Cardiac septum (tissue), 1 donor: ENCODE data around the gene PIAS1. TPM values are rescaled to one million over a fixed set of nuclear protein-coding genes. Genes with fewer than 3 reads are reported as not detected.
"Not testable (repeated sequence)": the region's sequence is repeated elsewhere in the genome, so short reads cannot be mapped to it uniquely, and the experiment has no call there.

ENCODE experiments used
- DNase-seq: peaks from one replicate; pipeline ENCODE4 v3.0.0-alpha.2; 2020; ENCODE audit warnings: low spot score
- intact Hi-C: fragments of 100-400 bp; cut with DNase I; formaldehyde crosslinking; loops from one replicate; pipeline ENCODE4 v1.14.0; 2022
- total RNA-seq: library from RNA; stranded (reverse); fragmentation: NEBNext Ultra II Directional; extraction: Animal tissue kit (Norgen Biotek cat#: 25700); gene quantifications from one replicate; pipeline ENCODE4 v1.2.1, GENCODE V29; 2021
- donor health status: DM: no; HTN: no; CAD: no.

The PIAS1 gene
- total RNA-seq, 1 donor from 2014 or later = 29.4 TPM

DNA sequence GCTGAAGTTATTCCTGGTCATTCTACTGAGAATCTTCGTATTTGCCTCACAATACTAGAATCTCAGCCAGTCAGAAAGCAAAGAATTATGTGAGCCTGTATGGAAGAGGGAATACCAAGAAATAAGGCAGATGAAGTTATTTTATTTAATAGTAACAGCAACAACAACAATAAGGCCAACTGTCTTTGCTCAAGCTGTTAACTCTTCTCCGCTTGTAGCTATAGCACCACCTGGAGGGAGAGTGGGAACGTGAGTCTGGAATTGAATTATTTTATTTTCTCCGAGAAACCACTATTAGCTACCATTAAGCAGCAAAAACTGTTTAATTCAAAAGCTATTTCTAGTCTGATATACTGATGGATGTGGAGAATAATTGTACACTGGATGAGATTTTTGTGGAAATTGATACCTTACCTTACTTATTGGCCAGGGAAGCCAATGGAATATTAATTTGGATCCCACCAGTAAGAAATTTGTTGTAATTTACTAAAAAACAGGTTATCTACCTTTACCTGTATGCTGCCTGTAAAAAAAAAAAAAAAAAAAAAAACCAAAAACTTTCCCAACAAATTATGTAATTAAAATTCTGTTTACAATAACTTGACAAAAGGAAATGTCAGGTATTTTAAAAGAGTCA lies 100.9 kb downstream of the PIAS1 start:
- intact Hi-C loops = loop anchor here (1.0 to 2.0 kb wide), 2 partner anchors 100 to 292 kb away; partner anchors contain the start of gene PIAS1
- no peak for DNase-seq

DNA sequence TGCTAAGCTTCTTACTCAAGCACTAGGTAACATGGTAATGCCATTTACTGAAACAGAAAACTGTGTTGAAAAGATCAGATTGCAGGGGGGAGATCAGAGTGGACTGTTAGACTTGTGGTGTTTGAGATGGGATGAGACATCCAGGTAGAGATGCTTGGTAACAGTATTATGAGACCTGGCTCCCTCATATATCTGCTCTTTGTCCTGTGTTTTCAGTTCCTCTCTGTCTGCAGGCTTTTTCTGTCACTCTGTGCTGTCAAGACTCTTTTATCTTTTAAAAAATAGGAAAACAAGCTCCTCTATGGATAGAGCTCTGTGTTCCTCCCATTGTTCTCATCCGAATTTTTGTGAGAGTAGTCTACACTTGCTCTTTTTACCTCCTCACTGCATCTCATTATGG lies 103.0 kb downstream of the PIAS1 start:
- no peak for DNase-seq
- intact Hi-C loops = no loop called here

DNA sequence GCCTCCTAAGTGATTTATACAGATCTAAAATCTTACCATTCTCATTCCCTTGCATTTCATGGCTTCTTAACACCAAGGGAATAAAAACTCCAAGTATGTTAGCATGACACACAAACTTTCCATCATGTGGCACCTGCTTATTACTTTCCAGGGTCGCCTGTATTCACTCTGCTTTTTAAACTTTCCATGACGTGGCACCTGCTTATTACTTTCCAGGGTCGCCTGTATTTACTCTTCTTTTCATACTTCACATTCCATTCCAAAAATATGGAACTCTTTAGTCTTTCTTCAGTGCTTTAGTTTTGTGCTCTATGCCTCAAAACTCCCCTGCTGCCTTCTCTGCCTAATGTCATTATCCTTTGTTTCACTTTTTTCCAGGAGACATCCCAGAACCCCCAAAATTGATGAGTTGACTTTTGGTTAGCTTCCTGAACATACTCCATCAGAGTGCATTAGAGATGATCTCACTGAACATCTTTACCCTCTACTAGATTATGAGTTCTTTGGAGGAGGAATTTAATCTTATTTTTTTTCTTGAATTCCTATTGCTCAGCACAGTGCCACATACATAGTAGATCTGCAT lies 104.0 kb downstream of the PIAS1 start:
- intact Hi-C loops = no loop called here
- DNase-seq = no peak

DNA sequence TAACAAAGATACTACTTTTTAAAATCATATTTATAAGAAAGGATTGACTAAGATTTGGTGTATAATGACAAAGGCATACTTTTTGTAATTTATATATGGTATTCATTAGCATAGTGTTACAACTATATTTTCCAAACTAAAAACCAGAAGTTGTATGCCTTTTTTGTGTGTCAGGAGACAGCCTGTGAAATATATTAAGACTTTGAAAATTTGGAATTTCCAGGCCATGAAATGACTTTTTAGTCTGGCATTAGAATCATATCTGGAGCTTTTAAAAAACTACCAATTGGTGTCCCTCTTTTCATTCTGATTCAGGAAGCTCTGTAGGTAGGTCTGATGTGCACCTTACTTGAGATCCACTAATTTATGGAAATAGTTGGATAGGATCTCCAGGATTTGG lies 109.1 kb downstream of the PIAS1 start:
- no peak for DNase-seq
- intact Hi-C loops = loop anchor here (5.0 to 10.0 kb wide), 2 partner anchors 44 to 708 kb away; partner anchors contain the start of gene CALML4

DNA sequence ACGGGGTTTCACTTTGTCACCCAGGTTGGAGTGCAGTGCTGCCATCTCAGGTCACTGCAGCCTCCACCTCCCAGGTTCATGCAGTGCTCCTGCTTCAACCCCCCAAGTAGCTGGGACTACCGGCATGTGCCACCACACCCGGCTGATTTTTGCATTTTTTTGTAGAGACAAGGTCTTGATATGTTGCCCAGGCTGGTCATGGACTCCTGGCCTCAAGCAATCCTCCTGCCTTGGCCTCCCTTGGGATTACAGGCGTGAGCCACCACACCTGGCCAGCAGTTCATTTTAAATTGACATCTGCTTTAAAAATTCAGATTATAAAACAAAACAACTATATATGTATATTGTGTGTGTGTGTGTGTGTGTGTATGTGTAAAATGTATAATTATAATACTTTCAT lies 112.7 kb downstream of the PIAS1 start:
- intact Hi-C loops = loop anchor here (10.0 kb wide), 1 partner anchor 712 kb away; no protein-coding TSS in a partner anchor
- no peak for DNase-seq

DNA sequence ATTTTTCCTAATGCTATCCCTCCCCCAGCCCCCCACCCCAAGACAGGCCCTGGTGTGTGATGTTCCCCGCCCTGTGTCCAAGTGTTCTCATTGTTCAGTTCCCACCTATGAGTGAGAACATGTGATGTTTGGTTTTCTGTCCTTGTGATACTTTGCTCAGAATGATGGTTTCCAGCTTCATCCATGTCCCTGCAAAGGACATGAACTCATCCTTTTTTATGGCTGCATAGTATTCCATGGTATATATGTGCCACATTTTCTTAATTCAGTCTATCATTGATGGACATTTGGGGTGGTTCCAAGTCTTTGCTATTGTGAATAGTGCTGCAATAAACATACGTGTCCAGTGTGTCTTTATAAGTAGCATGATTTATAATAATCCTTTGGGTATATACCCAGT lies 117.9 kb downstream of the PIAS1 start:
- intact Hi-C loops, DNase-seq: not testable (repeated sequence)

DNA sequence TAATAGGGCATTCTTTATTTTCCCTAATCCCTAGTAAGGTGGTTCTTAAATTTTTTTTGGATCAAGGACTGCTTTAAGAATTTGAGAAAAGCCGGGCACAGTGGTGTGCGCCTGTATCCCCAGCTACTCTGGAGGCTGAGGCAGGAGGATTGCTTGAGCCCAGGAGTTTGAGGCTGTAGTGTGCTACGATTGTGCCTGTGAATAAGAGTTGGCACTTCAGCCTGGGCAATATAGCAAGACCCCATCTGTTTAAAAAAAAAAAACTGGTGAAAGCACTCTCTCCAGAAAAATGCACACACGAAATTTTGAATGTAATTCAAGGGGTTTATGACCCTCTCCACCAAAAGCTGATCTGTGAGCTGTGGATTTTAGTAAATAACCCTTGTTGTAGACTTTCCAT lies 119.0 kb downstream of the PIAS1 start:
- no peak for DNase-seq

DNA sequence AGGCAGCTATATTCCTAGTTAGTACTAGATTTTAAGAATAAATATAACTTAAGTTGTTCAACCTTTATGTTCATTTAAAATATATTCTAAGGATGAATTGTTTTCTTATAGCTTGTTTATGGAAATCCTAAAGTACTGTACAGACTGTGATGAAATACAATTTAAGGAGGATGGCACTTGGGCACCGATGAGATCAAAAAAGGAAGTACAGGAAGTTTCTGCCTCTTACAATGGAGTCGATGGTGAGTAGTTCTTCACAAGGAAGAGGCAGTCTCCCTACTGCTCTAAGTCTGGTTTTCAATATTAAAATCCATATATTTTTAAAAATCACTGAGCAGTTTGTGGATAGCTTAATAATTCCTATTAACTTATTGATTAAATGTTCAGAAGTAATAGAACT lies 121.4 kb downstream of the PIAS1 start:
- intact Hi-C loops = no loop called here
- no peak for DNase-seq

More for the DNA sequence above, 119.0 kb downstream of the PIAS1 start:
- intact Hi-C loops = no loop called here

DNA sequence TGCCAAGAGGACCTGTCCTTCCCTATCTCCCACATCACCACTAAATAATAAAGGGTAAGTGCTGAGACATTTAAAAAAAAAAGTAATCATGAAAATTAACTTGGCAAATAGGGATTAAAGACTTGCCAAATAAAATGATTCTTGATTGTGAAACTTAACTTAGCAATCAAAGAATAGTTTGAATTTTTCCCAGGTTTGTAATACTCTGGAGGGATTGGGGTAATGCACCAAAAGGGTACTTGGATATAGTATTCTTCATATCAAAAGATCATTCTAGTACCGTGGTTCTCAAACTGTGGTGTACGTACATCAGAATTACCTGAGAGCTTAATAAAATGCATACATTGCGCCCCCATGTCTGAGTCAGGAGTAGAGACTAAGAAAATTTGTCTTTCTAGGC lies 122.5 kb downstream of the PIAS1 start:
- intact Hi-C loops = no loop called here

DNA sequence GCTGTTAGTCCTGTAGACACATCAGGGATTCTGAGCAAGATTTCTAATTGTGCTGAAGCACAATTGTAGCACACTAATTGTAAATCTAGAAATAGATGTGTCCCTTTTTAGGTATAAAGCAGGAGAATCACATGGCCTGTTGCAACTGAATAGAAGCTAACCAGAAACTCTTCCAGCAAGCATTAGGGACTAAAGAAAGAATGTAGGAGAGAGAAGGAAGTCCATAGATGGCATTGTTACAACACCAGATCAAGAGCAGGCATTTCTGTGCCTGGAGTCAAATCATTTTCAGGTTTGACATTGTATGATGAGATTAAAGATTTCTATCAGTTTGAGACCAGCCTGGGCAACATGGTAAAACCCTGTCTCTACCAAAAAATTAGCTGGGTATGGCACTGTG lies 123.6 kb downstream of the PIAS1 start:
- no peak for DNase-seq
- intact Hi-C loops = no loop called here

More for the DNA sequence above, 122.5 kb downstream of the PIAS1 start:
- no peak for DNase-seq

DNA sequence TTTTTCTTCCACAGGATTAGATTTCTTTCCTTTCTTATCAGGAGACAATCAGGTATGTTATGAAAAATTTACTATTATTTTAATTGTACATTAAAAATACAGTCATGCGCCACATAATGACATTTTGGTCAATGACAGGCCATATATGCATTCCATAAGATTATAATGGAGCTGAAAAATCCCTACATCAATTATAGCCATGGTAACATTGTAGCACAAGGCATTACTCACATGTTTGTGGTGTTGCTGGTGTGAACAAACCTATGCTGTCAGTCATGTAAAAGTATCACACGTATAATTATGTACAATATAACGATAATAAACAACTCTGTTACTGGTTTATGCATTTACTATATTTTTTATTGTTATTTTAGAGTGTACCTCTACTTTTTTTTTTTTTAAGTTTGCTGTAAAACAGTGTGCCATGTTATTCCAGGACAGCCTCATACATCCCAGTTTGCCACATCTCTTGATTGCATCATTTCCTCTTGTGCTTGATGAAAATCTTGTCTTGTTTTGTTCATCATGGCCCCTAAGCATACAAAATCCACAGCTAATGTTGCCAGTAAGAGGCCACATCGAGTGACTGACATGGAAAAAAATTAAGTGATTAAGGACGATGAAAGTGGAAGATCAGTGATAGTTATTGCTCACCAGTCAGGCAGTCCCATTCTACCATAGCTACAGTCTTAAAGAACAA lies 129.7 kb downstream of the PIAS1 start:
- intact Hi-C loops = no loop called here
- DNase-seq = no peak

DNA sequence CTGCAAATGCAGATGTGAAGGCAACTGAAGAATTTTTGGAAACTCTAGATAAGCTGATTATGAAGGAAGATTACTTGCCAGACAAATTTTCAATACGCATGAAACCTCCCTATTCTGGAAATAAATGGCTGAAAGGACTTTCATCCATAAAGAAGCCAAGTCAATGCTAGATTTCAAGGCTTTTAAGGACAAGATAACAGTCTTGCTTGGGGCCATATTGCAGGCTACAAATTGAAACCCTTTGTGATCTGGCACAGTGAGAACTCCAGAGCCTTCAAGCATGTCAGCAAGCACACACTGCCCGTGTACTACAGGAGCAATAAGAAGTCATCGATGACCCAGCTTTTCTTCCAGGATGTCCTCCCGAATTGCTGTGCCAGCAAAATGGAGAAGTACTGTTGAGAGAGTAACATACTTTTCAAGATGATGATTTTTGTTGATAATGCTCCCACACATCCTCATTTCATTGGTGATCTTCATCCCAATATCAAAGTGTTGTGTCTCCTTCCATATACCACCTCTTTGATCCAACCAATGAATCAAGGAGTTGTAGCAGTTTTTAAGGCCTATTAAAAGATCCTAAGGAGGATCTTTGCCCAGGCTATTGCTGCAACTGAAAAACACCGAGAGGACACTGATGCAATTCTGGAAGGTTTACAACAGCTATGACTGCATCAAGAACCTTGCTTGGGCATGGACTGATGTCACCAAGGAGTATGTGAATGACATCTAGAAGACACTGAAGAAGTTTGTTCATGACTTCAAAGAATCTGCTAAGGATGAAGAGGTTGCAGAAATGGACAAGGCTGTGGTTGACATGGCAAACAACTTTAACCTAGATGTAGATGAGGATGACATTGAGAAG lies 130.7 kb downstream of the PIAS1 start:
- no peak for DNase-seq
- intact Hi-C loops = no loop called here

DNA sequence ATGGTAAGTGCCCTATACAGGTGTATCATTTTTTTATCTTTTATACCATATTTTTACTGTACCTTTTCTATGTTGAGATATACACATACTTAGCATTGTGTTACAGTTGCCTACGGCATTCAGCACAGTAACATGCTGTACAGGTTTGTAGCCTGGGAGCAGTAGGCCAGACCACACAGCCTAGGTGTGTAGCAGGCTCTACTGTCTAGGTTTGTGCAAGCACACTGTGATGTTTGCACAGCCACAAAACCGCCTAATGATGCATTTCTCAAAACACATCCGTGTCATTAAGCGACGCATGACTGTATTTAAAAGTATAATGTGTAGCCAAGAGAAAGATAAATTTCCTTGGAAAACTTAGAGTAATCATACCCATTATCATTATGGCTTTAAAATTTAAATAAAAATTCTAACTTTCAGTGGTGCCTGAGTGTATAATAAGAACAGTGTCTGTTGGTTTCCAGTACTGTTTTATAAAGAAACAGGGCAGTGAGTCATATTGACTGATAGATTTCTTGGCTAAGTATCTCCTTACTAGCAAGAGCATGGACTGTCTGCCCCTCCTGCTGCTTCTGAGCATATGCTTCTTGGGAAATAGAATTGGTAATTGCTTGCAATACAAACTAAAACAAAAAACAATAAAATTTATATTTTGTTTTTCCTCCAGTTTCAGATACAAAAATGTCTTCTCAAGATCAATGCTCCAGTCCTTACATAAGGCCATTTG lies 132.7 kb downstream of the PIAS1 start:
- intact Hi-C loops = no loop called here
- no peak for DNase-seq

DNA sequence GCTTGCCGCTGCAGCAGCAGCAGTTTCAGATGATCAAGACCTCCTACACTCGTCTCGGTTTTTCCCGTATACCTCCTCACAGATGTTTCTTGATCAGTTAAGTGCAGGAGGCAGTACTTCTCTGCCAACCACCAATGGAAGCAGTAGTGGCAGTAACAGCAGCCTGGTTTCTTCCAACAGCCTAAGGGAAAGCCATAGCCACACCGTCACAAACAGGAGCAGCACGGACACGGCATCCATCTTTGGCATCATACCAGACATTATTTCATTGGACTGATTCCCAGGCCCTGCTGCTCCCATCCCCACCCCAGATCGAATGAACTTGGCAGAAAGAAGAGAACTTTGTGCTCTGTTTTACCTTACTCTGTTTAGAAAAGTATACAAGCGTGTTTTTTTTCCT lies 133.4 kb downstream of the PIAS1 start:
- DNase-seq = no peak
- intact Hi-C loops = no loop called here

DNA sequence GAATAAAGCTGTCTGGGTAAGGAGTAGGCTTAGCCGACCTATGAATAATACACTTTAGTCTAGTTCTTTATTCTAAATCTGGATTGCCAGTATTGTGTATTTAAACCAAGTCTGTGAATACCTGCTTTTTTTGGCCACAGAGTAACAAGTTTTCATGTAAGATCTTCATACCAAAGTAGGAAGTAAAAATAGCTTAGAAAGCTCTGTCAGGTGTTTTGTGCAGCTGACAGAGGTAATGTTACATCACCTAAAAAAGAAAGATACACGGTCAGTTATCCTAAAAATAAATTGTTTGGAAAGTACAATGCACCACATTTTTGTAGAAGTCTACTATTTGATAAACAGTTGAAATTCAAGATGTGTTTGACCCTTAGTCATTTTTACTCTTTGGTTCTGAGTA lies 134.5 kb downstream of the PIAS1 start:
- intact Hi-C loops = no loop called here
- DNase-seq = no peak

DNA sequence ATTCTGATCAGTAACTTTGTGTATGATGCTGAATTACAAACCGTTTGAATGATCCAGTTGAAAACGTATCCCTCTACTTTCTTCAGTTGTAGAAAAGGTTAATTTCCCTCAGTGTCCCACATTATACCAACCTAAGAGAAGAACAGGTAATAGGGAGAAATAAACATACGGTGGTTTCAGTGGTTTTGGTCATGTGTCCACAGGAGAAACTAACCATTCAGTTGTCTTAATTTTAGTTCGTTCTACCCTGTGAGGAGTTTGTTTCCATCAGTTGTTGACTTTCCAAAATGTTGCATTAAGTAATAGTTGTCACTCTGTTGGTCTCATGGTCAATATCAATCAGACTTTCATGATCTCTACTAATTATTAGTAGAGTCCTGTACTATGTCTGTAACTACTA lies 135.9 kb downstream of the PIAS1 start:
- intact Hi-C loops = no loop called here
- no peak for DNase-seq

DNA sequence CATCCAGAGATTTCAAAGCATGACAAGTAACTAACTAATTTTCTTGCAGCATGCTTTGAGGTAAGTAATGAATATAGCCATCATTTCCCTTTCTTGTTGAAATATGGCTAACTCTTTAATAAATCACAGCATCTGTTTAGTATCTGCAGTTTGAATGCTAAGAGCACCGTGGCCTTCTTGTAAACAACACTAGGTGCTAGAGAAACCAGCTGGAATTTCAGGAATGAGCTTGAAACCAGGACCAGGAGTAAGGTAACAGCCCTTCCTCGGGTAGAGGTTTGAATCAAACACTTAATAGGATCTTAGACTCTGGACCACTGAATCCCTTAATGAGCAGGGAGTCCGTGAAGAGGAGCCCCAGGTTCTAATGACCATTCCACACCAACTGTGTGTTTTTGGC lies 137.4 kb downstream of the PIAS1 start:
- DNase-seq = no peak

DNA sequence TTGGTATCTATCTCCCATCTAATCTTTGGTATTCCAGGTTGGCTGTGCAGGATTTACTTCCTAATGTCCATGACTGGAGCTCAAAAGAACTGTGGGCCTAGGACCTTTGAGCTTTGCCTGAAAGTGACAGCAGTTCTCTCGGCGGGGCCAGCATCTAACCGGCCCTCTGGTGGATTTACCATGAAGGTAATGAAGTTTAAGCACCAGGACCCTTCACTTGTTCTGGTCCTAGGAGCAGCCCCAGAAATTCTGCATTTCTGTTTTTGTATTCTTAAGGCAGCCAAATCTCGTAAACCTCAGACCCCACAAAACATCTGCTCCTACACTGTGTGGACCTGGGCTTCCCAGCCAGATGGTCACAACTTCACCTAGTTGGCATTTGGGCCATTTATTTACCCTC lies 138.0 kb downstream of the PIAS1 start:
- intact Hi-C loops = no loop called here
- DNase-seq = no peak

More for the DNA sequence above, 137.4 kb downstream of the PIAS1 start:
- intact Hi-C loops = no loop called here

DNA sequence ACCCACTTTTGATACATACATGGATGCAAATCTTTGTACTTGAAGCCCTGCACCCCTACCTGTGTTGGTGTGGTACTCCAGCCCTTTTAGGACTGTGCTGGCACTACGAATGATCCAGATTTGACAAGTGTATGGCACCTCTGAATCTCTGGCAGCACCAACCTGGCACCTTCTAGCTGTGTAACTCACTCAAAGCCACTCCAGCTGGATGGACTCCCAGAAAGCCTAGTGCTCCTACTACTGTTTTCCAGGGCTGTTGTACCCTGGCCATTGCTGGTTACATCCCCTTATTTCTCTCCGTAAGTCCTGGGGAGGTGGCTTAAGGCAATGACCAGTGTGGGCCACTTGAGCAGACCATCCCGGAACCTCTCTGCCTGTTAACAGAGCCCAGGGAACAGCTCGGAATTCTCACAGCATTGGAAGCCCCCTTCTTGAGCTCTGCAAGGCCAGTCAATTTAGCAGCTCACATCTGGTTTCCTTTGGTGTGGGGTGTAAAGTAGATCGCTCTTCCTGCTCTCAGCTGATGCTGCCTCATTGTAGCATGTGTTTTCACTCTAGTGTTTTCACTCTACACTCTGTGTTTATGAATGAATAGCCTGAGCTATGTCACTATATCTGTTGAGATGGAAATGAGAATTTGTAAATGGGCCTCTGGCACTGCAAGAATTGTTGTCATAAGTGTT lies 138.8 kb downstream of the PIAS1 start:
- intact Hi-C loops = no loop called here
- no peak for DNase-seq
